GM12878 (cell line): ENCODE measurements around the gene XAGE2. TPM values are rescaled to one million over a fixed set of nuclear protein-coding genes. Genes with fewer than 3 reads are reported as not detected.

Experiments
- ATAC-seq: fragments of 200-7000 bp; cut with Tn5 transposase; 3 replicates; pipeline ENCODE4 v1.9.1; 2020; ENCODE audit warnings: mild to moderate bottlenecking, moderate library complexity
- BruUV-seq: library from RNA; stranded (reverse); fragments of 400-500 nt; replicated peaks from 2 replicates; lab custom pipeline; 2021; lab: Mats Ljungman, UMichigan
- CTCF ChIA-PET: fragments of 300-600 bp; sonication (Branson Sonifier 250); formaldehyde crosslinking; extraction: SDS; loops from one replicate; lab custom pipeline; 2021; ENCODE audit warnings: inconsistent platforms; lab: Yijun Ruan, JAX
- POLR2A ChIA-PET: fragments of 350-600 bp; formaldehyde crosslinking; extraction: SDS; loops from one replicate; lab custom pipeline; 2021; ENCODE audit warnings: inconsistent platforms; lab: Charles Lee
- RAD21 ChIA-PET: fragments of 300-600 bp; sonication (Branson Sonifier 250); formaldehyde crosslinking; loops from one replicate; lab custom pipeline; 2023; ENCODE audit warnings: antibody characterized with exemption; ENCODE audit not compliant: unreplicated experiment; lab: Charles Lee
- SMC1A ChIA-PET: fragments of 300-600 bp; sonication (Branson Sonifier 250); formaldehyde crosslinking; loops from one replicate; lab custom pipeline; 2023; ENCODE audit not compliant: unreplicated experiment, uncharacterized antibody; lab: Charles Lee
- DNase-seq: peaks from one replicate; pipeline ENCODE4 v3.0.0-alpha.2; 2011; ENCODE audit warnings: low read depth, low spot score
- FAIRE-seq: peaks from 3 replicates; lab custom pipeline; 2011; peaks lifted over from hg19 to GRCh38; lab: Jason Lieb, UNC
- H2AFZ ChIP-seq: 2 replicates; pipeline ENCODE4 v1.6.0; 2011; ENCODE audit warnings: low read depth, low read length, control low read depth; ENCODE audit not compliant: control insufficient read depth
- H3K27ac ChIP-seq: 2 replicates; pipeline ENCODE4 v1.5.1; 2011; ENCODE audit warnings: control low read depth; ENCODE audit not compliant: control insufficient read depth, insufficient read depth
- H3K27me3 ChIP-seq, 2 experiments: replicated peaks in 1 of 2; 2 replicates each; pipeline versions ENCODE4 v1.6.0 to v1.6.1; 2011; ENCODE audit warnings: low read length in 1 of 2; ENCODE audit not compliant: control insufficient read depth in 2 of 2, insufficient read depth in 2 of 2
- H3K36me3 ChIP-seq, 2 experiments: 2 replicates each; pipeline ENCODE4 v1.5.1; 2011; ENCODE audit warnings: low read length in 1 of 2; ENCODE audit not compliant: control insufficient read depth in 2 of 2, insufficient read depth in 2 of 2
- H3K4me1 ChIP-seq: 2 replicates; pipeline ENCODE4 v1.6.1; 2011; ENCODE audit warnings: mild to moderate bottlenecking, low read length, moderate library complexity, mixed read lengths; ENCODE audit not compliant: control insufficient read depth, insufficient read depth
- H3K4me2 ChIP-seq: 2 replicates; pipeline ENCODE4 v1.6.0; 2011; ENCODE audit warnings: control low read depth; ENCODE audit not compliant: control insufficient read depth, insufficient read depth
- H3K4me3 ChIP-seq: fragments of 200-600 bp; sonication (generic); 2 replicates; pipeline ENCODE4 v1.5.1; 2016
- H3K79me2 ChIP-seq: 2 replicates; pipeline ENCODE4 v1.6.0; 2011; ENCODE audit warnings: low read length; ENCODE audit not compliant: control insufficient read depth, insufficient read depth
- H3K9ac ChIP-seq: 2 replicates; pipeline ENCODE4 v1.8.0; 2011; ENCODE audit warnings: low read length, control low read depth, mixed read lengths; ENCODE audit not compliant: control insufficient read depth, insufficient read depth
- H3K9me3 ChIP-seq: replicated peaks from 3 replicates; pipeline ENCODE4 v1.5.1; 2011; ENCODE audit warnings: mild to moderate bottlenecking, low read length; ENCODE audit not compliant: control insufficient read depth, insufficient read depth
- H4K20me1 ChIP-seq: 2 replicates; pipeline ENCODE4 v1.6.0; 2011; ENCODE audit not compliant: control insufficient read depth, insufficient read depth
- BHLHE40 ChIP-seq, 2 experiments: fragments of 450-650 bp in 1 of 2; IDR thresholded peaks; 2 replicates each; pipeline ENCODE4 v1.6.1; 2011 to 2017; ENCODE audit warnings: low read depth in 2 of 2, borderline replicate concordance in 1 of 2, improper control_type of control experiment in 1 of 2, low read length in 1 of 2, mild to moderate bottlenecking in 1 of 2
- CBX3 ChIP-seq: fragments of 200-600 bp; sonication (generic); IDR thresholded peaks from 2 replicates; pipeline ENCODE4 v1.6.1; 2016; ENCODE audit warnings: low read depth, borderline replicate concordance
- CEBPZ ChIP-seq: fragments of 150-350 bp; IDR thresholded peaks from 2 replicates; pipeline ENCODE4 v1.6.1; 2016; ENCODE audit warnings: low read depth, low read length
- CHD4 ChIP-seq: fragments of 200-600 bp; sonication (generic); IDR thresholded peaks from 2 replicates; pipeline ENCODE4 v1.6.1; 2016; ENCODE audit warnings: mild to moderate bottlenecking
- ELK1 ChIP-seq: IDR thresholded peaks from 2 replicates; pipeline ENCODE4 v1.6.1; 2012; ENCODE audit warnings: low read depth, low read length, improper control_type of control experiment
- MEF2B ChIP-seq: fragments of 450-650 bp; IDR thresholded peaks from 2 replicates; pipeline ENCODE4 v1.6.1; 2018; ENCODE audit warnings: mild to moderate bottlenecking, moderate library complexity; ENCODE audit not compliant: partially characterized antibody, poor library complexity, severe bottlenecking
- MLLT1 ChIP-seq: fragments of 450-650 bp; IDR thresholded peaks from 2 replicates; pipeline ENCODE4 v1.6.1; 2016; ENCODE audit warnings: mild to moderate bottlenecking
- MTA2 ChIP-seq: fragments of 450-650 bp; IDR thresholded peaks from 2 replicates; pipeline ENCODE4 v1.6.1; 2016; ENCODE audit warnings: low read depth, mild to moderate bottlenecking, moderate library complexity
- MYB ChIP-seq: fragments of 150-350 bp; IDR thresholded peaks from 2 replicates; pipeline ENCODE4 v1.6.1; 2014; ENCODE audit warnings: mild to moderate bottlenecking, low read depth, low read length, borderline replicate concordance
- MYC ChIP-seq: IDR thresholded peaks from 2 replicates; pipeline ENCODE4 v1.6.1; 2011; ENCODE audit warnings: mild to moderate bottlenecking, low read length, moderate library complexity, inconsistent platforms; ENCODE audit not compliant: insufficient read depth, insufficient replicate concordance, insufficient read length, severe bottlenecking
- PBX3 ChIP-seq: IDR thresholded peaks from 2 replicates; pipeline ENCODE4 v1.6.1; 2011; ENCODE audit warnings: mild to moderate bottlenecking, low read depth, low read length, moderate library complexity; ENCODE audit not compliant: insufficient replicate concordance
- SMAD1 ChIP-seq: fragments of 450-650 bp; IDR thresholded peaks from 2 replicates; pipeline ENCODE4 v1.6.1; 2018; ENCODE audit warnings: mild to moderate bottlenecking, low read depth; ENCODE audit not compliant: partially characterized antibody
- ZBTB4 ChIP-seq: fragments of 450-650 bp; formaldehyde crosslinking; IDR thresholded peaks from 2 replicates; pipeline ENCODE4 v1.4.0; 2022; ENCODE audit warnings: mild to moderate bottlenecking, moderate library complexity
- WGBS: methylation state at CpG from one replicate; pipeline ENCODE4 v1.1.6; 2016; ENCODE audit warnings: low lambda C conversion rate; ENCODE audit not compliant: insufficient replicate concordance, insufficient coverage; ENCODE audit errors: missing lambda C conversion rate; 5-methylcytosine and 5-hydroxymethylcytosine counted together
- in situ Hi-C: fragments of 300-500 bp; cut with MboI; formaldehyde crosslinking; loops from 9 replicates; pipeline ENCODE4 v1.14.3; 2018; ENCODE audit warnings: mixed read lengths
- intact Hi-C: fragments of 100-400 bp; cut with micrococcal nuclease; formaldehyde crosslinking; loops from one replicate; pipeline ENCODE4 v1.14.2; 2022; ENCODE audit not compliant: unreplicated experiment
- polyA plus RNA-seq, 11 experiments: library from polyadenylated mRNA; depleted of rRNA in 4 of 11; unstranded in 6 of 11; stranded (reverse) in 5 of 11; fragments of >200 nt; fragmentation: Nextera tagmentation in 4 of 11; fragmentation: Illumina TruSeq in 1 of 11; extraction: Ambion mirVana in 4 of 11; extraction: Trizol in 1 of 11; gene quantifications; 1 replicate in 1 of 11; 2 replicates in 10 of 11; pipeline versions ENCODE4 v1.2.1 to v1.2.3, GENCODE V29; 2011 to 2016; ENCODE audit warnings: inconsistent platforms in 2 of 11, missing spikeins in 2 of 11, low read depth in 1 of 11
- total RNA-seq, 4 experiments: library from RNA; depleted of rRNA in 3 of 4; stranded (reverse); fragments of >200 nt in 3 of 4; fragmentation: Illumina TruSeq in 1 of 4; extraction: Trizol in 1 of 4; gene quantifications; 2 replicates each; pipeline versions ENCODE4 v1.2.1 to v1.2.3, GENCODE V29; 2013 to 2021

XAGE2 gene
- total and polyA plus RNA-seq, 10 of the 15 experiments (the other 5 are each of a cell fraction or from before 2014, with no cell fraction given) = not detected

GRCh38 chrX:52424656-52425055 lies 55.8 kb downstream of the XAGE2 start:
- intact Hi-C loops (no loop called here), in situ Hi-C loops (no loop called here)
- H3K36me3 ChIP-seq = no peaks in the 10 kb centered on the region
- H3K9ac ChIP-seq = no peak overlapping the region
- POLR2A ChIA-PET = no interaction called here
- RAD21 ChIA-PET = no interaction called here
- H3K4me2 ChIP-seq = no peak overlapping the region
- no peaks in the 10 kb centered on the region for H4K20me1 ChIP-seq
- no peak overlapping the region for H3K27ac ChIP-seq
- H3K27me3 ChIP-seq = peaks cover 0 to 2% of the 10 kb centered on the region in 2 experiments; a peak in 1 of 4 replicates
- WGBS = 0% methylated on average over 1 of the region's 1 CpG
- H3K9me3 ChIP-seq = no peaks in the 10 kb centered on the region
- FAIRE-seq (no peak), DNase-seq (no peak), ATAC-seq (no peak)
- CTCF ChIA-PET = no interaction called here
- H3K4me1 ChIP-seq = no peaks in the 10 kb centered on the region
- SMC1A ChIA-PET = no interaction called here
- no TSS peak for BruUV-seq
- no peaks in the 10 kb centered on the region for H3K79me2 ChIP-seq
- H3K4me3 ChIP-seq = no peak overlapping the region
- H2AFZ ChIP-seq = no peak overlapping the region
- TF ChIP-seq PBX3 = no peak
- no peak for TF ChIP-seq CBX3
- no peak for TF ChIP-seq BHLHE40 (IDR thresholded peaks at IDR 0.05; ENCODE audit: borderline replicate concordance in 1 of 2, low read depth in 2 of 2, low read length in 1 of 2)
- no peak for TF ChIP-seq MYC
- TF ChIP-seq ELK1 = no peak
- no peak for TF ChIP-seq SMAD1
- no peak for TF ChIP-seq CHD4
- no peak for TF ChIP-seq MYB
- TF ChIP-seq ZBTB4 (CRISPR knock-in tag) = no peak
- no peak for TF ChIP-seq MLLT1
- no peak for TF ChIP-seq MEF2B
- TF ChIP-seq CEBPZ = no peak
- no peak for TF ChIP-seq MTA2
